Sciatic nerve (tissue), 2 donors: ENCODE data around the gene SLC1A5. TPM values are rescaled to one million over a fixed set of nuclear protein-coding genes. Genes with fewer than 3 reads are reported as not detected.
"Not testable (repeated sequence)": the region's sequence is repeated elsewhere in the genome, so short reads cannot be mapped to it uniquely, and the experiment has no call there.

Experiments used
- ATAC-seq: fragments of 200-7000 bp; cut with Tn5 transposase; one replicate; pipeline ENCODE4 v1.9.1; 2020; ENCODE audit warnings: mild to moderate bottlenecking, moderate library complexity
- DNase-seq: peaks from one replicate; pipeline ENCODE4 v3.0.0-alpha.2; 2020; ENCODE audit warnings: low spot score
- intact Hi-C: fragments of 100-400 bp; cut with DNase I; formaldehyde crosslinking; loops from one replicate; pipeline ENCODE4 v1.14.2; 2022
- total RNA-seq: library from RNA; stranded (reverse); fragmentation: NEBNext Ultra II Directional; extraction: Animal tissue kit (Norgen Biotek cat#: 25700); gene quantifications from one replicate; pipeline ENCODE4 v1.2.1, GENCODE V29; 2021
- donor health status: DM: no; HTN: no; CAD: no.
- donor health status: DM: no; HTN: no; CAD: no.

SLC1A5 gene
- total RNA-seq, 1 donor from 2014 or later = 71.0 TPM

DNA sequence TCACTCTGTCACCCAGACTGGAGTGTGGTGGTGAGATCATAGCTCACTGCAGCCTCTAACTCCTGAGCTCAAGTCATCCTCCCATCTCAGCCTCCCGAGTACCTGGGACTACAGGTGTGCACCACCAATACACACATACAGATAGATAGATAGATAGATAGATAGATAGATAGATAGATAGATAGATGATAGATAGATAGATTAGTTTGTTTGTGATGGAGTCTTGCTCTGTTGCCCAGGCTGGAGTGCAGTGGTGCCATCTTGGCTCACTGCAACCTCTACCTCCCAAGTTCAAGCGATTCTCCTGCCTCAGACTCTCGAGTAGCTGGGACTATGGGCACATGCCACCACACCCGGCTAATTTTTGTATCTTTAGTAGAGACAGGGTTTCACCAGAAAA is 16.0 kb upstream of the SLC1A5 start:
- ATAC-seq, intact Hi-C loops, DNase-seq: not testable (repeated sequence)

DNA sequence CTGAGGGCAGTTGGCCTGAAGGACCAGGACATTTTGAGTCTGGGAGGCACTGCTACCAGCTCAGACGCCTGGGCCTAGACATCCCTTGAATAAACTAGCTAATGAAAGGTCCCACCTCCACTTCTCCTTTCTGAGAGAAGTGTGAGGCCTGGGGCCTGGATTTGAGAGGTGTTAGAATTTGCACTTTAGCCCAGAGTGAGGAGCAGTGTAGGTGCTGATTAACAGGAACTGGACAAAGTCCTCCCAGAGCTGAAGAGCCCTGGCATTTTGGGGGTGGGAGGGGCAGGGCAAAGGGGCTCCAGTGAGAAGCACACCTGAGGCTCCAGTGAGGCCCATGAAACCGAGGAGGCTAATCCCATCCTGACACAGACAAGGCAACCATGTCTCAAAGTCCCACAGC is 15.2 kb upstream of the SLC1A5 start:
- intact Hi-C loops = no loop called here
- DNase-seq (no peak), ATAC-seq (no peak)

DNA sequence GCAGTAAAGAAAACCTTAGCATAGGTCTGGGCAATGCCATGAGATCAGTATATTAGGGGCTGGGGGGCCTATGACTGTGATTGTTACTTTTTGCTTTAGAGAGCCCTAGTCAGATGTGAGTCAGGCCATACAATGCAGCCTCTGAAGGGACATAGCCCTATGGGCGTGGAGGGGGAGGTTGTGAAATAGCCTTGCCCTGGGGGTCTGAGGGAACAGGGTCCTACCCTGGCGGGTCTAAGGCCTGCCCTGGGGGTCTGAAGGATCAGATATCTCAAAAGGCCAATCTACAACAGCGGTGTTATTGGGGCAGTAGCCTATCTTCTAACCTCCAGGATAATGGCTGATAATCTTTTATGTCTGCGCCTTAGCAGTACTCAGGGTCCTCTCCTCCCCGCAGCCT is 13.8 kb upstream of the SLC1A5 start:
- intact Hi-C loops = no loop called here
- ATAC-seq = no peak
- DNase-seq = no peak

DNA sequence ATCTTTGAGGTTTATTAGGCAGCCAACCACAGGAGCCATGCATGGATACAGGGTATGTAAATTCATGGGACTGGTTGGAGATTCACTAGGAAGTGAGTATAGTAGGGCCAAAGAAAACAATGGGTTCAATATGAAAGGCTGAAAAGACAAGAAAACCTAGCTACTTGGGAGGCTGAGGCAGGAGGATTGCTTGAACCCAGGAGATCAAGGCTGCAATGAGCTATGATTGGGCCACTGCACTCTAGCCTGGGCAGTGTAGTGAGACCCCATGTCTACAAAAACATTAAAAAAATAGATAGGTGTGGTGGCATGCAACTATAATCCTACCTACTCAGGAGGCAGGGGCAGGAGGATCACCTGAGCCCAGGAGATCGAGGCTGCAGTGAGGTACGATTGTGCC is 10.3 kb upstream of the SLC1A5 start:
- ATAC-seq (no peak), DNase-seq (no peak)
- intact Hi-C loops = no loop called here

DNA sequence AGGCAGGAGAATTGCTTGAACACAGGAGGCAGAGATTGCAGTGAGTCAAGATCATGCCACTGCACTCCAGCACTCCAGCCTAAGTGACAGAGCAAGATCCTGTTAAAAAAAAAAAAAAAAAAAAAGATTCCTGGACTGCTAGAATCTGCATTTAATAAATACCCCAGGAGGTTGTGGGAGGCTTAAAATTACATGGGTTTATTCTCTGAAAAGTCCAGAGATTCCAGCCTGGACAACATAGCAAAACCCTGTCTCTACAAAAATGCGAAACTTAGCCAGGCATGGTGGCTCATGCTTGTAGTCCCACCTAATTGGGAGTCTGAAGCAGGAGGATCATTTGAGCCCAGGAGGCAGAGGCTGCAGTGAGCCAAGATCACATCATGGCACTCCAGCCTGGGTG is 9.5 kb upstream of the SLC1A5 start:
- intact Hi-C loops = no loop called here
- no peak for DNase-seq
- no peak for ATAC-seq

DNA sequence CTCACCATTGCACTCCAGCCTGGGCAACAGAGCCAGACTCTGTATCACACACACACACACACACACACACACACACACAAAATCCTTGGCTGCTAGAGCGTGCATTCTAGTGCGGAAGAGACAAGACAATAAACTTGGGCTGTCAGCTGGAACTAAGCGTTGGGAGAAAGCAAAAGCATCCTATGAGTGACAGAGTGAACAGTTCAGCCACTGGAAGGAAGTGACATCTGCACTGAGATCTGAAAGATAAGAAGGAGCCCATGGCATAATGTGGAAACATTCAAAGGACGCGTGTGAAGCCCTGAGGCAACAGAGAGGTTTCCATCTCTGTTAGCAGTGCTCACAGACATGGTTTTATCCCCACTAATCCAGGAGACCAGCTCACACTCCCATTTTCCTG is 3.5 kb upstream of the SLC1A5 start:
- DNase-seq = no peak
- intact Hi-C loops = no loop called here
- ATAC-seq = no peak

DNA sequence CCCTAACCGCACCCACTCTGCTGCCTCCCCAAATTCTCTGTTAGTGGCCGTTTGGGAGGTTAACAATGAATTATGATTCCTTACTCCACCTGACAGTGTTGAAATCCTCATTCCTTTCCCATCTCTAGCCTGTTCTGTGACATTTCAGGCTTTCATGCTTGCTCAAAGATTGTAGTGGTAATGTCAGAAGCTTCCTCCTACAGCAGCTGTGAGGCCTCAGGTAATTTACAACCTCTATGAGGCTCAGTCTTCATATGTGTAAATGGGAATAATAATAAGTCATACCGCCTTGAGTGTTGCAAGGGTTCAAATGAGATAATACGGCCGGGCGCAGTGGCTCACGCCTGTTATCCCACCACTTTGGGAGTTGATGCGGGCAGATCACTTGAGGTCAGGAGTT is 977 bp upstream of the SLC1A5 start:
- ATAC-seq = no peak
- no peak for DNase-seq
- intact Hi-C loops = no loop called here

DNA sequence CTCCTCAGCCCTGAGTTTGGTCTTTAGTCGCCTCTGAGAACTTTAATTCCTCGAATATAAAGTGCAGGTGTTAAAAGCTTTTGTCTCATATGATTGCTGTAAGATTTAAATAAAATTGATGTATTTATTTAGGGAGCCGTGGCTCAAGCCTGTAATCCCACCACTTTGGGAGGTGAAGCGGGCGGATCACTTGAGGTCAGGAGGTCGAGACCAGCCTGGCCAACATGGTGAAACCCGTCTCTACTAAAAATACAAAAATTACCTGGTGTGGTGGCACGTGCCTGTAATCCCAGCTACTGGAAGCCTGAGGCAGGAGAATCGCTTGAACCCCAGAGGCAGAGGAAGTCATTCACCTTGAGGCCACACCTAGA is 559 bp upstream of the SLC1A5 start:
- no peak for ATAC-seq
- intact Hi-C loops = no loop called here

DNA sequence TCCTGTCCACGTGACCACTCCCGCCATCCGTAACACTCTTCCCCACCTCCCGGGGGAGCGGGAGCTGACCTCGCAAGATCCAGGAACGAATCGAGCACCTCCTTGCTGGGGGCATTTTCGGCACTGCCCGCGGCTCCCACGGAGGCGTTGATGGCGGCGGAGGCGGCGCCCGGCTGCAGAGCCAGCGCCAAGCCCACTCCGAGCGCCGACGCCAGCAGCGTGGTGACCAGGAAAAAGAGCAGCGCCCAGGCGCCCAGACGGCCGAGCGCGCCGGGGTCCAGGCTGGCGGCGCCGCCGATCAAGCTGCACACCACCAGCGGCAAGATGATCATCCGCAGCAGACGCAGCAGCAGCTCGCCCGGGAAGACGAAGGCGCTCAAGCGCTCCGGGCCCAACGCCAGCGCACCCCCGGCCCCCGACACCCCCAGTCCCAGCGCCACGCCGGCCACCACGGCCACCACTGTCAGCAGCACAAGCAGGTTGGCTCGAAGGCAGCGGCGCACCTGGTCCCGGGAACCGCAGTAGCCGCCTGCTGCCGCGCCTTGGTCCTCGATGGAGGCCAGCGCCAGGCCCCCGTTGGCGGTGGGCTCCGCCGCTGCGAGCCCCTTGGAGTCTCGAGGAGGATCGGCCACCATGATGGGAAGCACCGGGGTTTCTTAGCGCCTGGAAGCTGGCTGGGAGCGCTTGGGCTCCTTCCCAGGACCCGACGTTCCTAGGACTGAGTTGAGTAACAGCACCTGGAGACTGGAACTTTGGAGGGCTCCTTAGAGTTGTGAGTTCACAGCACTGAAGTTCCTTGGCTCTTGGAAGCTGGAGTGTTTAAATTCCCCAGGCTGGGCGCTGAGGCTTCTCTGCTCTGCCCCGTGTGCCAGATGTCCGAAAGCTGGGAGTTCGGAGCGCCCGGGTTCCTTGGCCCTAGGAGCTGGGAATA is 798 bp downstream of the SLC1A5 start:
- ATAC-seq = peak; percentile 37
- DNase-seq = peak; percentile 83

More for the DNA sequence above, 559 bp upstream of the SLC1A5 start:
- DNase-seq = no peak

DNA sequence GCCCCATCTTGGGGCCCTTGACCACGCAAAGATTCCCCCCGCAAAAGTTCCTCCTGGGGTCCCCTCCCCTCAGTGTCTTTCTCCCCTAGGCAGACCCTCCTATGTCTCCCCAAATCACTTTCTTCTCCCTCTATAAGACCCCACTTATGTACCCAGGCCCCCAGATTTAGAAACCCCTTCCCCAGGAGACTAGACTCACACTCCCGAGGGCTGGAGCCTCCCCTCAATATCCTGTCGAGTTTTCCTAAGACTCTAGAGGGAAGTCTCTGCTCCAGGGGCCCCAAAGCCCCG is 1.4 kb downstream of the SLC1A5 start:
- no peak for ATAC-seq
- no peak for DNase-seq
- intact Hi-C loops = no loop called here

More for the DNA sequence above, 798 bp downstream of the SLC1A5 start:
- intact Hi-C loops = no loop called here

DNA sequence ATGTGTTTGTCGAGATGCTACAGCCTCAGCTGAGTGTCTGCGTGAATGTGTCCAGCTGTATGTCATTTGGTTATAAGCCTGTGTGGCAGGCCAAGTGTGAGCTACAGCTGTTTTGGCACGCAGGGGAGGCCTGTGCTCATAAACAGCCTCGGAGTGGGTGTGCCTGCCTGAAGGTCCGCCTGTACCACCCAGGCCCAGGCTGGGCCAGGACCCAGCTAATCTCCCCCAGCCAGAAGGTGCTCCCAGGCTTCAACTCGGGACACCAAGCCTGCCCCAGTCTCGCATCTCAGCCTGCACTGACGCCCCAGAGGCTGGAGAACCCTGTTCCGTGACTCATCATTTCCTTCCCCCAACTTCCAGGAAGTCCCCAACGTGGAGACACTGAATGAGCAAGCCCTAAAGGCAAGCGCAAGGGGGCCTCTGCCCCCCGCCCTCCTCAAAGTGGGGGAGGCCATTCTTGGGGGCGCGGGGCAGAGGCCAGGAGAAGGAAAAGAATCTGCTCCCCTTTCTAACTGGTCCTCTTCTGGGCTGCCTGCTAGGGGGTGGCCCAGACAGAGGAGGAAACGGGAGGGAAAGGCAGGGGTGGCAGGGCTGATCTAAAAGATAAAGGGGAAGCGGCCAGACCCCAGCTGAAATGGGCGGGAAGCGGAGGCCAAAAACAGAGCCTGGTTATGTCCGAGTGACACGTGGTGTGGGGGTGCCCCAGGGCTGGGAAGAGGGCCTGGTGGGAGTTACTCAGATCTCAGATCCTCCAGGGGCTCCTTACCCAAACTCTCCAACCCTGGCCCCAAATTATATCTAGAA is 2.0 kb downstream of the SLC1A5 start:
- intact Hi-C loops = no loop called here
- ATAC-seq = peak; percentile 58
- peak; percentile 77 for DNase-seq

DNA sequence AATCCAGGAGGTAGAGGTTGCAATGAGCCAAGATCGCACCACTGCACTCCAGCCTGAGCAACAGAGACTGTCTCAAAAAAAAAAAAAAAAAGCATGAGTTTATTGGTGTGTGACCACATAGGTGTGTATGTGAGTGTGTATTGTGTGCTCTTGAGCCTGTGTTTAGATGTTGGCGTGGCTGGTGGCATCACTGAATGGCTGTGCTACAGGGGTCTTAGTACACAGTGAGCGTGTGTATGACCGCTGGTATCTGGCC is 2.5 kb downstream of the SLC1A5 start:
- intact Hi-C loops = no loop called here
- ATAC-seq (no peak), DNase-seq (no peak)

DNA sequence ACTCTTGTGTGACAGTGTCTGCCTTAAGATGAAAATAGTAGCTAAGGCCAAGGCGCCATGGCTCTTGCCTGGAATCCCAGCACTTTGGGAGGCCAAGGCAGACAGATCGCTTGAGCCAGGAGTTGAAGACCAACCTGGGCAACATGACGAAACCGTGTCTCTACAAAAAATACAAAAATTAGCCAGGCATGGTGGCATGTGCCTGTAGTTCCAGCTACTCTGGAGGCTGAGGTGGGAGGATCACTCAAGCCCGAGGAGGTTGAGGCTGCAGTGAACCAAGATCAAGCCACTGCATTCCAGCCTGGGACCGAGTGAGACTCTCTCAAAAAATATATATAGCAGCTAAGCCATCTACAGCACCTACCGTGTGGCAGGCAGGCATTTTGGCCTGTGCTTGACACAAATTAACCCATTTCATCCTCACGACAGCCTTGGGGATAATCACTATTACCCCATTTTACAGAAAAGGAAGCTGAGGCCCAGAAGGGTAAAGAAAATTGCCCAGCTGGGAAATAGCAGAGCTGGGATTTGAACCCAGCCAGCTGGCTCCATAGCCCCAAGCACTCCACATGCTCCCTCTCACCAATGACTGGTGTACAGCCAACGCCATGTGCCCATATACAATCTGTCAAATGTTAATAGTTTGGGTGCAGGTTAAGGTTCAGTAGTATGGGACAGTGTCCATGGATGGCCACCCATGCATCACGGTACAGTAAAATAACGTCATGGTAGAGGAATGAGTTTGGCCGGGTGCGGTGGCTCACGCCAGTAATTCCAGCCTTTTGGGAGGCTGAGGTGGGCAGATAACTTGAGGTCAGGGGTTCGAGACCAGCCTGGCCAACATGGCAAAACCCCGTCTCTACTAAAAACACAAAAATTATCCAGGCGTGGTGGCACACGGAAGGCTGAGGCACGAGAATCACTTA is 3.1 kb downstream of the SLC1A5 start:
- no peak for DNase-seq
- intact Hi-C loops = no loop called here
- ATAC-seq = no peak

DNA sequence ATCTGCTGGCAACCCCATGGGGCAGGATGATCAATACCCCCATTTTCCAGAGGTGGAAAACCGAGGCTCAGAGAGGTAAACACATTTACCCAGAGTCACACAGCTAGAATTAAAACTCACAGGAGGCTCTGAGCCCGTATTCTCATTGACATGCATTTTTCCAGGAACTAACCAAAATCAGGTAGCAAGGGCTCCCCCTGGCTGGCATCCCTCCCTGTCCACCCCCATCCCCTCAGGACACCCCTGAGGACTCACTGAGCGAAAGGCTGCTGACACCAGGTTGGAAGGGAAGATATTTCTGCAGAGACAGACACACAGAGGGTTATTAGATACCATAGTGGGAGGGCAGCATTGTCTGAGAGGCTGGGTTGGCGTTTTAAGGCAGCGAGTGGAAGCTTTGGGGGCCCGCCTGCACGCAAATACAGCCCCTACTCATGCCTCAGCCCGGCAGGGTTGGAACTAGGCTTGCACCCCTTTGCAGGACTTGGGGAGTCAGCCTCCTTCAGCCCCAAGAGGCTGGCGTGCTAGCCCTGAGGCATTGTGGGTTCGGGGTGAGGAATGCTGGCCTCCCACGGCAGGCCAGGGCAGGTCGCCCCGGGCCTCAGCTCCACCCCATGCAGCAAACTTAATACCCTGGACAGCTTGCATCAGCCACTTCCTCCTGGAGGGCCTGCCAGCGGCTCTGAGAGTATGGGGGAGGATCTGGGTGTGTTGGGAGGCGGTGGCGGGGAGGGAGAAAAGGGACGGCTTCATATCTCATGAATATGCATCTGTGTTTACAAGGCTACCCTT is 3.9 kb downstream of the SLC1A5 start:
- ATAC-seq = peak; percentile 52
- DNase-seq = peak; percentile 80
- intact Hi-C loops = no loop called here

DNA sequence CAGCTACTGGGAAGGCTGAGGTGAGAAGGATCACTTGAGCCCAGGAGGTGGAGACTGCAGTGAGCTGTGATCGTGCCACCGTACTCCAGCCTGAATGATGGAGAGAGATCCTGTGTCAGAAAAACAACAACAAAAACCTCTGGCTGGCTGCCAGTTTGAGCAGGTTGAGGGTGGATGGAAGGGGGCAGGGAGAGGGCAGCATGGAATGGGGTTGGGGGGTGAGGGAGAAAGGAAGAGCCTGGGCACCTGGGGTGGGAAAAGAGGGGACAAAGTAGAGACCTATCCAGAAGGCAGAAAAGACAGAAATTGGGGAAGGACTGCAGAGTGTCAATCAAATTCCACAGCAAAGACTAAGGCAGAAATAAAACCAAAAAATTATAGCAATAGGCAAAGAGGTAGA is 4.7 kb downstream of the SLC1A5 start:
- intact Hi-C loops = no loop called here
- DNase-seq (no peak), ATAC-seq (no peak)

DNA sequence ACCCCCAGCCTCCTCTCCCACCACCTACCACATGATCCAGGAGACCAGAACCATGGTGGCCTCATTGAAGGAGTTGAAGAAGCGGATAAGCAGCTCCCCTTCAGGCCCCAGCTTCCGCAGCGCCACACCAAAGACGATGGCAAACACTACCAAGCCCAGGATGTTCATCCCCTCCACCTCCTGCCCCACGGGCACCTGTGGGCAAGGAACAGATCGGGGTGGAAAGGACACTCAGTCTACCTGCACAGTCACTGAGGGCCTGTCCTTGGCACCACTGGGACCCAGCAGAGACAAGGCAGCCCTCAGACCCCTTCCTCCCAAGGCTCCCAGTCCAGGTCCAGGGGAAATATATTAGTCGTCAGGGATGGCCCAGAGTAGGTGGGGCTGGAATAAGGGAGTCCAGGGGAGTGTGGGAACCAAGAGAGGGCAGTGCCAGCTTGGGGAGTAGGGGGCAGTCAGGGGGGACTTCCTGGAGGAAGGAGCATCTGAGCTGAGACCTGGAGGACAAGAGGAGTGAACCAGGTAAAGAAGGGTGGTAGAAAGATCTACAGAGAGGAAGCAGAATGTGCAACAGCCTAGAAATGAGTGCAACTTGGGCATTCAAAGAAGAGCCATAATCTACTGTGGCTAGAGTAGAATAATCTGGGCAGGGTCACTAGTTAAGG is 5.9 kb downstream of the SLC1A5 start:
- intact Hi-C loops = no loop called here
- ATAC-seq (no peak), DNase-seq (no peak)

DNA sequence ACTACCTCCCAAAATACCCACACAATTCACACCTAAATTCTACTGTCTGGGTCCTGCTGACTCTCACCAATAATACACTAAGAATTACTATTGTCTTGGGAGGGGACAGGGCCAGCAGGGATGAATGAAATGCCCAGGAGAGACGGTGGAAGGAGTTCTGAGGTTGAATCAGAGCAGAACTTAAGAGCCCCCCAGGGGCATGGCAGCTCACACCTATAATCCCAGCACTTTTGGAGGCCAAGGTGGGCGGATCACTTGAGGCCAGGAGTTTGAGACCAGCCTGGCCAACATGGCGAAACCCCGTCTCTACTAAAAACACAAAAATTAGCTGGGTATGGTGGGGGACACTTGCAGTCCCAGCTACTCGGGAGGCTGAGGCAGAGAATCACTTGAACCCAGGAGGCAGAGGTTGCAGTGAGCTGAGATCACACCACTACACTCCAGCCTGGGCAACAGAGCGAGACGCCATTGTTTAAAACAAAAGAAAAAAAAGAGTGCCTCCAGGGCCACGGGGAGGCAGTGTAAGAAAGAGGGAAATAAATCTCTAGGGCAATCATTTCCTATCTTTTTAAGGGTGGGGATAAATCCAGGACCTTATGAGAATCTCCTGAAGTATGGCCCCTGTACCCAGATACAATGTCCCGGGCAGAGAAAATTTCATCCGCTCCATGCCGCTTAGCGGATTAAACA is 10.3 kb downstream of the SLC1A5 start:
- ATAC-seq, intact Hi-C loops, DNase-seq: not testable (repeated sequence)
